Hepatocyte (in vitro differentiated cells): Measurements from ENCODE around the gene TMEM258.

Source experiments
- EZH2 ChIP-seq: fragments of 200-600 bp; sonication (generic); IDR thresholded peaks from 2 replicates; pipeline ENCODE4 v1.6.1; 2016; ENCODE audit warnings: antibody characterized with exemption, mild to moderate bottlenecking, borderline replicate concordance
- EZH2phosphoT487 ChIP-seq: fragments of 200-600 bp; sonication (generic); IDR thresholded peaks from one replicate; pipeline ENCODE4 v1.6.1; 2018; ENCODE audit warnings: antibody characterized with exemption, mild to moderate bottlenecking, low read depth, moderate library complexity; ENCODE audit not compliant: unreplicated experiment, severe bottlenecking
- TF ChIP-seq, protein P1 (sequence below): fragments of 200-600 bp; sonication (generic); IDR thresholded peaks from 2 replicates; pipeline ENCODE4 v1.5.1; 2016; ENCODE audit warnings: antibody characterized with exemption, mild to moderate bottlenecking; ENCODE audit not compliant: poor library complexity

DNA sequence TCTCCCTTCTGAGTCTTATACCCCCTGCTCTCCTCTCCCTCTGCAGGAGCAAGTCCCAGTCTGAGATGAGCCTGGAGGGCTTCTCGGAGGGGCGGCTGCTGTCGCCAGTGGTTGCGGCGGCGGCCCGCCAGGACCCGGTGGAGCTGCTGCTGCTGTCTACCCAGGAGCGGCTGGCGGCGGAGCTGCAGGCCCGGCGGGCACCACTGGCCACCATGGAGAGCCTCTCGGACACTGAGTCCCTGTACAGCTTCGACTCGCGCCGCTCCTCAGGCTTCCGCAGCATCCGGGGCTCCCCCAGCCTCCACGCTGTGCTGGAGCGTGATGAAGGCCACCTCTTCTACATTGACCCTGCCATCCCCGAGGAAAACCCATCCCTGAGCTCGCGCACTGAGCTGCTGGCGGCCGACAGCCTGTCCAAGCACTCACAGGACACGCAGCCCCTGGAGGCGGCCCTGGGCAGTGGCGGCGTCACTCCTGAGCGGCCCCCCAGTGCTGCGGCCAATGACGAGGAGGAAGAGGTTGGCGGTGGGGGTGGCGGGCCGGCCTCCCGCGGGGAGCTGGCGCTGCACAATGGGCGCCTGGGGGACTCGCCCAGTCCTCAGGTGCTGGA is 48.8 kb downstream of the TMEM258 start:
- TF ChIP-seq, protein P1, sequence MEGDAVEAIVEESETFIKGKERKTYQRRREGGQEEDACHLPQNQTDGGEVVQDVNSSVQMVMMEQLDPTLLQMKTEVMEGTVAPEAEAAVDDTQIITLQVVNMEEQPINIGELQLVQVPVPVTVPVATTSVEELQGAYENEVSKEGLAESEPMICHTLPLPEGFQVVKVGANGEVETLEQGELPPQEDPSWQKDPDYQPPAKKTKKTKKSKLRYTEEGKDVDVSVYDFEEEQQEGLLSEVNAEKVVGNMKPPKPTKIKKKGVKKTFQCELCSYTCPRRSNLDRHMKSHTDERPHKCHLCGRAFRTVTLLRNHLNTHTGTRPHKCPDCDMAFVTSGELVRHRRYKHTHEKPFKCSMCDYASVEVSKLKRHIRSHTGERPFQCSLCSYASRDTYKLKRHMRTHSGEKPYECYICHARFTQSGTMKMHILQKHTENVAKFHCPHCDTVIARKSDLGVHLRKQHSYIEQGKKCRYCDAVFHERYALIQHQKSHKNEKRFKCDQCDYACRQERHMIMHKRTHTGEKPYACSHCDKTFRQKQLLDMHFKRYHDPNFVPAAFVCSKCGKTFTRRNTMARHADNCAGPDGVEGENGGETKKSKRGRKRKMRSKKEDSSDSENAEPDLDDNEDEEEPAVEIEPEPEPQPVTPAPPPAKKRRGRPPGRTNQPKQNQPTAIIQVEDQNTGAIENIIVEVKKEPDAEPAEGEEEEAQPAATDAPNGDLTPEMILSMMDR = no peak
- TF ChIP-seq EZH2 (no peak), EZH2phosphoT487 (no peak)
